Ovary (tissue), 9 donors: Measurements from ENCODE around the gene FIZ1. TPM values are rescaled to one million over a fixed set of nuclear protein-coding genes. Genes with fewer than 3 reads are reported as not detected.

Experiments
- DNase-seq, 5 donors: peaks; one replicate each; pipeline ENCODE4 v3.0.0-alpha.2; 2019 to 2020
- H3K27ac ChIP-seq, 2 donors: fragments of 200-600 bp; one replicate each; pipeline versions ENCODE4 v1.5.1 to v1.8.0; 2019 to 2022
- H3K27me3 ChIP-seq: fragments of 200-600 bp; one replicate; pipeline ENCODE4 v1.8.0; 2022
- H3K36me3 ChIP-seq: fragments of 200-600 bp; sonication (generic); one replicate; pipeline ENCODE4 v1.5.1; 2019
- H3K4me1 ChIP-seq: one replicate; pipeline ENCODE4 v1.8.1; 2013; ENCODE audit warnings: mild to moderate bottlenecking, moderate library complexity; ENCODE audit not compliant: insufficient read depth
- H3K4me3 ChIP-seq: fragments of 200-600 bp; sonication (generic); one replicate; pipeline ENCODE4 v1.5.1; 2017
- H3K9me3 ChIP-seq, 2 donors: fragments of 200-600 bp in 1 of 2; sonication (generic) in 1 of 2; one replicate each; pipeline versions ENCODE4 v1.5.1 to v1.8.1; 2013 to 2019; ENCODE audit warnings: mild to moderate bottlenecking in 1 of 2, moderate library complexity in 1 of 2
- EP300 ChIP-seq: sonication (generic); formaldehyde crosslinking; IDR thresholded peaks from one replicate; pipeline ENCODE4 v1.6.1; 2017; ENCODE audit warnings: antibody characterized with exemption
- POLR2A ChIP-seq: fragments of 450-650 bp; IDR thresholded peaks from one replicate; pipeline ENCODE4 v1.6.1; 2017; ENCODE audit warnings: antibody characterized with exemption, mild to moderate bottlenecking, moderate library complexity
- WGBS, 3 donors: extraction: QIAGEN DNeasy Blood & Tissue Kit in 1 of 3; methylation state at CpG; one replicate each; pipeline versions ENCODE4 v1.1.5 to v1.1.7; 2013 to 2017; 5-methylcytosine and 5-hydroxymethylcytosine counted together
- intact Hi-C, 4 donors: fragments of 100-400 bp; cut with DNase I; formaldehyde crosslinking; loops; one replicate each; pipeline versions ENCODE4 v1.11.0 to v1.15.1; 2022 to 2023
- polyA plus RNA-seq, 2 donors: library from polyadenylated mRNA; stranded (reverse); fragments of 200-250 nt in 1 of 2; fragments of 350-450 nt in 1 of 2; fragmentation: Illumina TruSeq in 1 of 2; extraction: RNeasy Lipid Tissue Mini Kit (QIAGEN cat#74804) in 1 of 2; gene quantifications; one replicate each; pipeline ENCODE4 v1.2.3, GENCODE V29; 2013 to 2014
- total RNA-seq, 7 donors: library from RNA; depleted of rRNA in 2 of 7; stranded (reverse); fragments of >200 nt in 2 of 7; fragmentation: NEBNext Ultra II Directional in 3 of 7; extraction: Animal tissue kit (Norgen Biotek cat#: 25700) in 3 of 7; gene quantifications; one replicate each; pipeline versions ENCODE4 v1.1.0 to v1.2.4, GENCODE V29; 2016 to 2023
- TF ChIP-seq, protein P1 (sequence below), 3 donors: fragments of 450-650 bp in 2 of 3; fragments of 200-600 bp in 1 of 3; IDR thresholded peaks; one replicate each; pipeline versions ENCODE4 v1.5.1 to v1.8.0; 2016 to 2022; ENCODE audit warnings: antibody characterized with exemption in 3 of 3, mild to moderate bottlenecking in 1 of 3
- donor health status: DM: no; HTN: no; CAD: no; lungs with moderate emphysema.
- donor health status: DM: no; HTN: no; CAD: no.
- donor health status: Bipolar disorder and iron deficiency.
- donor health status: DM: yes; HTN: yes; CAD: no.
- donor health status: DM: no; HTN: no; CAD: no.
- donor health status: DM: yes; HTN: yes; CAD: no.

Gene FIZ1
- total and polyA plus RNA-seq, 9 donors: 3.6 to 22.7 (median 13.4) TPM

- Histone ChIP-seq H3K4me1 (no peaks in the 10 kb centered on the region), H3K27ac (no peak overlapping the region), H3K27me3 (no peaks in the 10 kb centered on the region), H3K9me3 (no peaks in the 10 kb centered on the region), H3K4me3 (no peak overlapping the region), H3K36me3 (no peaks in the 10 kb centered on the region)
- 29 to 36% (median 36%) methylated on average over 12 of the region's 12 CpGs for WGBS, 3 donors
- TF ChIP-seq, protein P1, sequence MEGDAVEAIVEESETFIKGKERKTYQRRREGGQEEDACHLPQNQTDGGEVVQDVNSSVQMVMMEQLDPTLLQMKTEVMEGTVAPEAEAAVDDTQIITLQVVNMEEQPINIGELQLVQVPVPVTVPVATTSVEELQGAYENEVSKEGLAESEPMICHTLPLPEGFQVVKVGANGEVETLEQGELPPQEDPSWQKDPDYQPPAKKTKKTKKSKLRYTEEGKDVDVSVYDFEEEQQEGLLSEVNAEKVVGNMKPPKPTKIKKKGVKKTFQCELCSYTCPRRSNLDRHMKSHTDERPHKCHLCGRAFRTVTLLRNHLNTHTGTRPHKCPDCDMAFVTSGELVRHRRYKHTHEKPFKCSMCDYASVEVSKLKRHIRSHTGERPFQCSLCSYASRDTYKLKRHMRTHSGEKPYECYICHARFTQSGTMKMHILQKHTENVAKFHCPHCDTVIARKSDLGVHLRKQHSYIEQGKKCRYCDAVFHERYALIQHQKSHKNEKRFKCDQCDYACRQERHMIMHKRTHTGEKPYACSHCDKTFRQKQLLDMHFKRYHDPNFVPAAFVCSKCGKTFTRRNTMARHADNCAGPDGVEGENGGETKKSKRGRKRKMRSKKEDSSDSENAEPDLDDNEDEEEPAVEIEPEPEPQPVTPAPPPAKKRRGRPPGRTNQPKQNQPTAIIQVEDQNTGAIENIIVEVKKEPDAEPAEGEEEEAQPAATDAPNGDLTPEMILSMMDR (IDR thresholded peaks at IDR 0.05): no peak
- TF ChIP-seq EP300: no peak
- no peak for TF ChIP-seq POLR2A
- no peak for DNase-seq
- intact Hi-C loops: loop anchor here in 1 of 4 donors (5.0 kb wide), 1 partner anchor 1491 kb away; no protein-coding TSS in a partner anchor
Measured at GRCh38 chr19:55563261-55563690, 36.0 kb downstream of the FIZ1 start.

DNA sequence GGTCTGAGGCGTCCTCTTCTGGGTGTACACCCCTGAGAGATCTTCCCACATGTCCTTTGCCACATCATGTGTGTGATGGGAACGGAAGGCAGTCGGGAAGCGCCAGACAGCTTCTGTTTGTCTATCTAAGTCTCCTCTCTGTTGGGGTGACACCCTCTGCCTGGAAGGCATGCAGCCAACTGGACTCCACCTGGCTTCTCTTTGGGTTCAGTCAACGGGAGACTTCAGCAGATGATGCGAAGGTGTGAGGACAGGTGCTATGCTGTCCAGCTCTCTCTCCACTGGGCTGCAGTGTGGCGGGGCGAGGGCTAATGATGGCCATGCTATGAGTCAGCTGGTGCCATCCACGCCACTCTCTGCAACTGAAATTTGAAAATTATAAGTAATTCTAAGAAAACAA lies 39.6 kb downstream of the FIZ1 start:
- intact Hi-C loops: loop anchor here in 1 of 4 donors (5.0 kb wide), 1 partner anchor 1487 kb away; no protein-coding TSS in a partner anchor
- no peaks in the 10 kb centered on the region for H3K4me1 ChIP-seq
- no peaks in the 10 kb centered on the region for H3K36me3 ChIP-seq
- H3K4me3 ChIP-seq: no peak overlapping the region
- H3K9me3 ChIP-seq: no peaks in the 10 kb centered on the region
- DNase-seq: no peak
- TF ChIP-seq, protein P1 (IDR thresholded peaks at IDR 0.05): no peak
- no peak for TF ChIP-seq POLR2A
- TF ChIP-seq EP300: no peak
- WGBS, 3 donors: 76 to 81% (median 77%) methylated on average over 9 of the region's 9 CpGs
- H3K27ac ChIP-seq: no peak overlapping the region
- H3K27me3 ChIP-seq: no peaks in the 10 kb centered on the region

GRCh38 chr19:55554741-55555152 lies 44.6 kb downstream of the FIZ1 start:
- Histone ChIP-seq H3K27me3 (no peaks in the 10 kb centered on the region), H3K4me3 (no peak overlapping the region), H3K27ac (no peak overlapping the region), H3K9me3 (no peaks in the 10 kb centered on the region), H3K36me3 (no peaks in the 10 kb centered on the region), H3K4me1 (no peaks in the 10 kb centered on the region)
- intact Hi-C loops: no loop called here
- TF ChIP-seq POLR2A (no peak), EP300 (no peak)
- TF ChIP-seq, protein P1 (IDR thresholded peaks at IDR 0.05): no peak
- no peak for DNase-seq
- 75 to 81% (median 76%) methylated on average over 8 of the region's 8 CpGs for WGBS, 3 donors

- 88 to 93% (median 90%) methylated on average over 9 of the region's 9 CpGs for WGBS, 3 donors
- Histone ChIP-seq H3K9me3 (no peaks in the 10 kb centered on the region), H3K4me3 (no peak overlapping the region), H3K27me3 (no peaks in the 10 kb centered on the region), H3K27ac (no peak overlapping the region), H3K36me3 (no peaks in the 10 kb centered on the region), H3K4me1 (no peaks in the 10 kb centered on the region)
- TF ChIP-seq, protein P1 (IDR thresholded peaks at IDR 0.05): no peak
- TF ChIP-seq EP300 (no peak), POLR2A (no peak)
- intact Hi-C loops: no loop called here
- no peak for DNase-seq
Measured at GRCh38 chr19:55554302-55554701, 45.0 kb downstream of the FIZ1 start.
